HEK293 (cell line): ENCODE measurements around the gene NRP1.
A peak's percentile ranks its signal among the peaks of the same experiment; 100 is the strongest.

Experiments used
- CTCF ChIA-PET: fragments of 350-600 bp; formaldehyde crosslinking; extraction: SDS; loops from one replicate; lab custom pipeline; 2021; ENCODE audit warnings: antibody characterized with exemption; lab: Yijun Ruan, JAX
- POLR2A ChIA-PET: fragments of 300-600 bp; formaldehyde crosslinking; extraction: SDS; loops from one replicate; lab custom pipeline; 2020; ENCODE audit warnings: antibody characterized with exemption, inconsistent platforms; lab: Yijun Ruan, JAX
- H3K27ac ChIP-seq: fragments of 200-500 bp; sonication (Bioruptor generic); 2 replicates; pipeline ENCODE4 v1.5.1; 2014; ENCODE audit warnings: low read depth, low read length, control low read depth, inconsistent platforms; ENCODE audit errors: extremely low read depth
- H3K36me3 ChIP-seq, 2 experiments: fragments of 200-500 bp in 1 of 2; sonication (Bioruptor generic) in 1 of 2; 1 replicate in 1 of 2; 2 replicates in 1 of 2; pipeline ENCODE4 v1.5.1; 2014 to 2017; ENCODE audit warnings: inconsistent platforms in 2 of 2, low read length in 2 of 2; ENCODE audit not compliant: control insufficient read depth in 2 of 2, insufficient read depth in 1 of 2
- H3K4me1 ChIP-seq: fragments of 200-500 bp; sonication (Bioruptor generic); 2 replicates; pipeline ENCODE4 v1.5.1; 2014; ENCODE audit warnings: mild to moderate bottlenecking, low read length, inconsistent platforms; ENCODE audit not compliant: control insufficient read depth, insufficient read depth
- H3K4me3 ChIP-seq: 2 replicates; pipeline ENCODE4 v1.5.1; 2011; ENCODE audit warnings: low read depth, mild to moderate bottlenecking, control low read depth, low read length, moderate library complexity
- H3K9me3 ChIP-seq: fragments of 200-500 bp; sonication (Bioruptor generic); 2 replicates; pipeline ENCODE4 v1.5.1; 2014; ENCODE audit warnings: low read depth, low read length, inconsistent platforms; ENCODE audit not compliant: control insufficient read depth, insufficient read depth
- BCL11A ChIP-seq: fragments of 450-650 bp; formaldehyde crosslinking; IDR thresholded peaks from 2 replicates; pipeline ENCODE4 v1.5.1; 2016; ENCODE audit warnings: low read depth, missing biosample characterization, missing genetic modification characterization
- GFI1B ChIP-seq: fragments of 450-650 bp; formaldehyde crosslinking; IDR thresholded peaks from 2 replicates; pipeline ENCODE4 v1.5.1; 2016; ENCODE audit warnings: missing biosample characterization, missing genetic modification characterization
- OSR2 ChIP-seq: fragments of 450-650 bp; formaldehyde crosslinking; IDR thresholded peaks from 2 replicates; pipeline ENCODE4 v1.5.1; 2016; ENCODE audit warnings: missing biosample characterization, missing genetic modification characterization
- PRDM1 ChIP-seq: fragments of 450-650 bp; formaldehyde crosslinking; IDR thresholded peaks from 2 replicates; pipeline ENCODE4; 2016; ENCODE audit warnings: missing biosample characterization, missing genetic modification characterization
- PRDM6 ChIP-seq: fragments of 450-650 bp; formaldehyde crosslinking; IDR thresholded peaks from 2 replicates; pipeline ENCODE4 v1.5.1; 2017; ENCODE audit warnings: missing biosample characterization, missing genetic modification characterization
- SP7 ChIP-seq: fragments of 450-650 bp; formaldehyde crosslinking; IDR thresholded peaks from 2 replicates; pipeline ENCODE4 v1.5.1; 2016; ENCODE audit warnings: missing biosample characterization, missing genetic modification characterization
- ZBTB10 ChIP-seq: fragments of 450-650 bp; formaldehyde crosslinking; IDR thresholded peaks from 2 replicates; pipeline ENCODE4 v1.5.1; 2016; ENCODE audit warnings: missing biosample characterization, missing genetic modification characterization
- ZNF24 ChIP-seq: fragments of 450-650 bp; formaldehyde crosslinking; IDR thresholded peaks from 2 replicates; pipeline ENCODE4 v1.5.1; 2016; ENCODE audit warnings: missing biosample characterization, missing genetic modification characterization
- ZNF488 ChIP-seq: fragments of 450-650 bp; formaldehyde crosslinking; IDR thresholded peaks from 2 replicates; pipeline ENCODE4 v1.5.1; 2016; ENCODE audit warnings: missing biosample characterization, missing genetic modification characterization
- ZNF600 ChIP-seq: fragments of 450-650 bp; formaldehyde crosslinking; IDR thresholded peaks from 2 replicates; pipeline ENCODE4 v1.5.1; 2016; ENCODE audit warnings: missing biosample characterization, missing genetic modification characterization
- ZNF621 ChIP-seq: fragments of 450-650 bp; formaldehyde crosslinking; IDR thresholded peaks from 2 replicates; pipeline ENCODE4 v1.5.1; 2017; ENCODE audit warnings: missing biosample characterization, missing genetic modification characterization
- ZSCAN4 ChIP-seq: fragments of 450-650 bp; formaldehyde crosslinking; IDR thresholded peaks from 2 replicates; pipeline ENCODE4 v1.5.1; 2017; ENCODE audit warnings: missing biosample characterization, missing genetic modification characterization
- TF ChIP-seq, protein P1 (sequence below): fragments of 450-650 bp; formaldehyde crosslinking; IDR thresholded peaks from 2 replicates; pipeline ENCODE4 v1.5.1; 2016; ENCODE audit warnings: missing biosample characterization, missing genetic modification characterization
- TF ChIP-seq, protein P2 (sequence below): fragments of 450-650 bp; formaldehyde crosslinking; IDR thresholded peaks from 2 replicates; pipeline ENCODE4 v1.5.1; 2017; ENCODE audit warnings: missing biosample characterization, missing genetic modification characterization
- TF ChIP-seq, protein P3 (sequence below): fragments of 450-650 bp; IDR thresholded peaks from 2 replicates; pipeline ENCODE4 v1.5.1; 2018; ENCODE audit warnings: missing biosample characterization, mild to moderate bottlenecking, missing genetic modification characterization

The NRP1 gene

DNA sequence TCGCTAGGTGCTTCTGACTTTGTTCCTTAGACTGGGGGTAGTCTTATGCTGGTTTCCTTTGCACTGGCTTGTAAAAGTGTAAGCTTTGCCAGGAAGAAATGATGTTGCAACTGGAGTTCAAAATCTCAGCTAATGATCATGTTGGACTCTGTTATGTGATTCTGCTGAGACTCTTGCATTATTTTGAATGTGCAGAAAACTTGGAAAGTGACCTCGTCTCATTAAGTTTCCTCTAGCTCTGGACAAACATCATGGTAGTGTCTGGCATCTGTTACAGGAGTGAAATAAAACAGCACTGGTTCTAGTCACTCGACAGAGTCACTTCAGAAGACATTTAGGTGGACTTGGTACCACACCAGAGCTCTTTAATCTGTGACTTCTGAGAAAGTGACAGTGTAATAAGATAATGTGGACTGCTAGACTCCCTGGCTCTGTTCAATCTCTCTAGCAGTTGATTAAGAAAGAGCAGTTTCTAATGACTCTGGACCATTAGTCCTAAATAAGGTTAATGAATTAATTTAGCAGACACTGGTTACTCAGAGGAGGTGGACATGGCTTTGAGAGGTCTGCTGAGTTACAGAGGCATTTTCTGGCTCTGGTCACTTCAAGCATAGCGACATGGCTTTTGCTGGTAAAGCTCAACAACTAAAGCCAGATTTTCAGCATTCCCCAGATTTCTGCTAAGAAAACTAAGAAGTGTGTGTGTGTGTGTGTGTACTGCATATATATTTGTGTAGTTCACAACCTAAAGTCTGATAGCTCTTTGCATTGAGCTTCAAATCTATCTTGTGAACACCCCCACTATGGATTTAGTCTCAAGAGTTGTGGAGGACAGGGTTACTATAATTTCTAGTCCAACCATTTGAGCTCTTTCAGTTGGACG, 2.0 kb downstream of the NRP1 start:
- Histone ChIP-seq H3K36me3 (peaks cover 9 to 24% of the 10 kb centered on the region in 2 experiments; a peak in 2 of 3 replicates), H3K4me1 (peaks cover 12% of the 10 kb centered on the region), H3K27ac (peak overlapping the region; percentile 48; the same call in 1 of the 2 replicates), H3K9me3 (no peaks in the 10 kb centered on the region), H3K4me3 (peak overlapping the region; percentile 11)
- POLR2A ChIA-PET = interaction anchor here (1.5 kb wide), 1 partner anchor 139 kb away, joined by 3 read pairs; no protein-coding TSS in a partner anchor
- CTCF ChIA-PET = interaction anchor here (0.6 to 3.9 kb wide), 13 partner anchors 26 to 1305 kb away, joined by 3 to 16 read pairs (median 3); no protein-coding TSS in a partner anchor
- TF ChIP-seq BCL11A (tag by site-specific recombination) (no peak), ZNF621 (tag by site-specific recombination) (no peak), GFI1B (peak; percentile 92), ZBTB10 (tag by site-specific recombination) (no peak), PRDM1 (tag by site-specific recombination) (peak; percentile 60; the same call in 1 of the 2 replicates), ZNF600 (tag by site-specific recombination) (peak; percentile 48; the same call in 1 of the 2 replicates), PRDM6 (peak; percentile 80), OSR2 (tag by site-specific recombination) (peak; percentile 56; the same call in 1 of the 2 replicates), ZNF24 (tag by site-specific recombination) (peak; percentile 80), ZNF488 (no peak), SP7 (tag by site-specific recombination) (peak; percentile 39; the same call in 1 of the 2 replicates), ZSCAN4 (peak; percentile 14; the same call in 1 of the 2 replicates)
- TF ChIP-seq, protein P1, sequence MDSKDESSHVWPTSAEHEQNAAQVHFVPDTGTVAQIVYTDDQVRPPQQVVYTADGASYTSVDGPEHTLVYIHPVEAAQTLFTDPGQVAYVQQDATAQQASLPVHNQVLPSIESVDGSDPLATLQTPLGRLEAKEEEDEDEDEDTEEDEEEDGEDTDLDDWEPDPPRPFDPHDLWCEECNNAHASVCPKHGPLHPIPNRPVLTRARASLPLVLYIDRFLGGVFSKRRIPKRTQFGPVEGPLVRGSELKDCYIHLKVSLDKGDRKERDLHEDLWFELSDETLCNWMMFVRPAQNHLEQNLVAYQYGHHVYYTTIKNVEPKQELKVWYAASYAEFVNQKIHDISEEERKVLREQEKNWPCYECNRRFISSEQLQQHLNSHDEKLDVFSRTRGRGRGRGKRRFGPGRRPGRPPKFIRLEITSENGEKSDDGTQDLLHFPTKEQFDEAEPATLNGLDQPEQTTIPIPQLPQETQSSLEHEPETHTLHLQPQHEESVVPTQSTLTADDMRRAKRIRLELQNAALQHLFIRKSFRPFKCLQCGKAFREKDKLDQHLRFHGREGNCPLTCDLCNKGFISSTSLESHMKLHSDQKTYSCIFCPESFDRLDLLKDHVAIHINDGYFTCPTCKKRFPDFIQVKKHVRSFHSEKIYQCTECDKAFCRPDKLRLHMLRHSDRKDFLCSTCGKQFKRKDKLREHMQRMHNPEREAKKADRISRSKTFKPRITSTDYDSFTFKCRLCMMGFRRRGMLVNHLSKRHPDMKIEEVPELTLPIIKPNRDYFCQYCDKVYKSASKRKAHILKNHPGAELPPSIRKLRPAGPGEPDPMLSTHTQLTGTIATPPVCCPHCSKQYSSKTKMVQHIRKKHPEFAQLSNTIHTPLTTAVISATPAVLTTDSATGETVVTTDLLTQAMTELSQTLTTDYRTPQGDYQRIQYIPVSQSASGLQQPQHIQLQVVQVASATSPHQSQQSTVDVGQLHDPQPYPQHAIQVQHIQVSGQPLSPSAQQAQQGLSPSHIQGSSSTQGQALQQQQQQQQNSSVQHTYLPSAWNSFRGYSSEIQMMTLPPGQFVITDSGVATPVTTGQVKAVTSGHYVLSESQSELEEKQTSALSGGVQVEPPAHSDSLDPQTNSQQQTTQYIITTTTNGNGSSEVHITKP (tag by site-specific recombination) = peak; percentile 84
- TF ChIP-seq, protein P2, sequence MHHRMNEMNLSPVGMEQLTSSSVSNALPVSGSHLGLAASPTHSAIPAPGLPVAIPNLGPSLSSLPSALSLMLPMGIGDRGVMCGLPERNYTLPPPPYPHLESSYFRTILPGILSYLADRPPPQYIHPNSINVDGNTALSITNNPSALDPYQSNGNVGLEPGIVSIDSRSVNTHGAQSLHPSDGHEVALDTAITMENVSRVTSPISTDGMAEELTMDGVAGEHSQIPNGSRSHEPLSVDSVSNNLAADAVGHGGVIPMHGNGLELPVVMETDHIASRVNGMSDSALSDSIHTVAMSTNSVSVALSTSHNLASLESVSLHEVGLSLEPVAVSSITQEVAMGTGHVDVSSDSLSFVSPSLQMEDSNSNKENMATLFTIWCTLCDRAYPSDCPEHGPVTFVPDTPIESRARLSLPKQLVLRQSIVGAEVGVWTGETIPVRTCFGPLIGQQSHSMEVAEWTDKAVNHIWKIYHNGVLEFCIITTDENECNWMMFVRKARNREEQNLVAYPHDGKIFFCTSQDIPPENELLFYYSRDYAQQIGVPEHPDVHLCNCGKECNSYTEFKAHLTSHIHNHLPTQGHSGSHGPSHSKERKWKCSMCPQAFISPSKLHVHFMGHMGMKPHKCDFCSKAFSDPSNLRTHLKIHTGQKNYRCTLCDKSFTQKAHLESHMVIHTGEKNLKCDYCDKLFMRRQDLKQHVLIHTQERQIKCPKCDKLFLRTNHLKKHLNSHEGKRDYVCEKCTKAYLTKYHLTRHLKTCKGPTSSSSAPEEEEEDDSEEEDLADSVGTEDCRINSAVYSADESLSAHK (tag by site-specific recombination) = peak; percentile 62; the same call in 1 of the 2 replicates
- TF ChIP-seq, protein P3, sequence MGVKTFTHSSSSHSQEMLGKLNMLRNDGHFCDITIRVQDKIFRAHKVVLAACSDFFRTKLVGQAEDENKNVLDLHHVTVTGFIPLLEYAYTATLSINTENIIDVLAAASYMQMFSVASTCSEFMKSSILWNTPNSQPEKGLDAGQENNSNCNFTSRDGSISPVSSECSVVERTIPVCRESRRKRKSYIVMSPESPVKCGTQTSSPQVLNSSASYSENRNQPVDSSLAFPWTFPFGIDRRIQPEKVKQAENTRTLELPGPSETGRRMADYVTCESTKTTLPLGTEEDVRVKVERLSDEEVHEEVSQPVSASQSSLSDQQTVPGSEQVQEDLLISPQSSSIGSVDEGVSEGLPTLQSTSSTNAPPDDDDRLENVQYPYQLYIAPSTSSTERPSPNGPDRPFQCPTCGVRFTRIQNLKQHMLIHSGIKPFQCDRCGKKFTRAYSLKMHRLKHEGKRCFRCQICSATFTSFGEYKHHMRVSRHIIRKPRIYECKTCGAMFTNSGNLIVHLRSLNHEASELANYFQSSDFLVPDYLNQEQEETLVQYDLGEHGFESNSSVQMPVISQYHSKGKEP (tag by site-specific recombination) = peak; percentile 56; the same call in 1 of the 2 replicates
